CD4-positive, alpha-beta T cell treated with Interleukin-6 for 4 hours (primary cell): Measurements from ENCODE around the gene SYT12.
"Not testable (repeated sequence)": the region's sequence is repeated elsewhere in the genome, so short reads cannot be mapped to it uniquely, and the experiment has no call there.

Source experiments
- DNase-seq: peaks from one replicate; pipeline ENCODE4 v3.0.0-alpha.2; 2020; ENCODE audit warnings: mixed read lengths

The SYT12 gene

GRCh38 chr11:67022961-67023956 is at the start of gene SYT12:
Gene SYT12 (plus strand): TSS chr11:67023134. CDS start chr11:67030145, 7,011 bp downstream.
- DNase-seq = no peak

GRCh38 chr11:66973956-66974580 is 48.9 kb upstream of the SYT12 start:
- DNase-seq = no peak

GRCh38 chr11:66974724-66975404 is 48.1 kb upstream of the SYT12 start, which contains the start of gene C11orf86:
Gene C11orf86 (plus strand): TSS chr11:66975304. CDS start chr11:66975363, 59 bp downstream.
- no peak for DNase-seq

GRCh38 chr11:66975405-66976027 is 47.4 kb upstream of the SYT12 start:
- no peak for DNase-seq

GRCh38 chr11:66976028-66976467 is 46.9 kb upstream of the SYT12 start:
- DNase-seq = peak; percentile 15

- DNase-seq = no peak
Measured at GRCh38 chr11:66976925-66977324, 46.0 kb upstream of the SYT12 start.

GRCh38 chr11:66978229-66978628 is 44.7 kb upstream of the SYT12 start:
- DNase-seq = no peak

- DNase-seq = no peak
Measured at GRCh38 chr11:66978717-66979116, 44.2 kb upstream of the SYT12 start.

- DNase-seq = no peak
Measured at GRCh38 chr11:66979336-66979980, 43.5 kb upstream of the SYT12 start.

- DNase-seq = peak; percentile 34
Measured at GRCh38 chr11:66981976-66982578, 40.9 kb upstream of the SYT12 start.

- no peak for DNase-seq
Measured at GRCh38 chr11:66983275-66983924, 39.5 kb upstream of the SYT12 start.

- no peak for DNase-seq
Measured at GRCh38 chr11:66985508-66986177, 37.3 kb upstream of the SYT12 start.

GRCh38 chr11:66986178-66986545 is 36.8 kb upstream of the SYT12 start:
- no peak for DNase-seq

GRCh38 chr11:66987158-66987620 is 35.7 kb upstream of the SYT12 start:
- DNase-seq = no peak

- no peak for DNase-seq
Measured at GRCh38 chr11:66987924-66988637, 34.9 kb upstream of the SYT12 start.

GRCh38 chr11:66988741-66989140 is 34.2 kb upstream of the SYT12 start:
- DNase-seq = not testable (repeated sequence)

GRCh38 chr11:66989360-66989759 is 33.6 kb upstream of the SYT12 start:
- not testable (repeated sequence) for DNase-seq

- no peak for DNase-seq
Measured at GRCh38 chr11:66992041-66992440, 30.9 kb upstream of the SYT12 start.

GRCh38 chr11:66996609-66997273 is 26.2 kb upstream of the SYT12 start:
- no peak for DNase-seq
